ENCODE data around the gene HRC.

- TF ChIP-seq CTCF (IDR thresholded peaks at IDR 0.05; ENCODE audit: low read depth, low read length) (no peak), POLR2A (IDR thresholded peaks at IDR 0.05; ENCODE audit: extremely low read depth, insufficient read length) (no peak), MYC (IDR thresholded peaks at IDR 0.05; ENCODE audit: low read depth, low read length) (no peak), MAX (IDR thresholded peaks at IDR 0.05; ENCODE audit: low read depth, low read length) (no peak)
These were observed 27.7 kb upstream of the HRC start for GRCh38 chr19:49182848-49183375.
